Measurements from ENCODE around the gene QARS1.

DNA sequence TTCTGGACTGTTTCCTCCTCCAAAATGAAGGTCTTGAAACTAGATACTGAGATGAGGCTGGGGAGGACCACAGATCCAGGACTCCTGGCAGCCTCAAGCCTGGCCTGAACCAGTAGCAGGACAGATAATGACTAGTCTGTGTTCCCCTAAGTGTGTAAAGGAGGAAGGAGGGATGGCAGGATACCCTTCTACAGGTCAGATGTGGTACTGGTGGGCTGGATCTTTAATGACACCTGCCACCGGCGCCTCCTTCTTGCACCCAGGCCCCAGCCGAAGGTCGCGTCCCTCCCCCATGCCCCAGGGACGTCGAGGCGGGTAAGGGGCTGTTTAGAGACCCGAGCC is 15.5 kb upstream of the QARS1 start:
- TF ChIP-seq, protein P1, sequence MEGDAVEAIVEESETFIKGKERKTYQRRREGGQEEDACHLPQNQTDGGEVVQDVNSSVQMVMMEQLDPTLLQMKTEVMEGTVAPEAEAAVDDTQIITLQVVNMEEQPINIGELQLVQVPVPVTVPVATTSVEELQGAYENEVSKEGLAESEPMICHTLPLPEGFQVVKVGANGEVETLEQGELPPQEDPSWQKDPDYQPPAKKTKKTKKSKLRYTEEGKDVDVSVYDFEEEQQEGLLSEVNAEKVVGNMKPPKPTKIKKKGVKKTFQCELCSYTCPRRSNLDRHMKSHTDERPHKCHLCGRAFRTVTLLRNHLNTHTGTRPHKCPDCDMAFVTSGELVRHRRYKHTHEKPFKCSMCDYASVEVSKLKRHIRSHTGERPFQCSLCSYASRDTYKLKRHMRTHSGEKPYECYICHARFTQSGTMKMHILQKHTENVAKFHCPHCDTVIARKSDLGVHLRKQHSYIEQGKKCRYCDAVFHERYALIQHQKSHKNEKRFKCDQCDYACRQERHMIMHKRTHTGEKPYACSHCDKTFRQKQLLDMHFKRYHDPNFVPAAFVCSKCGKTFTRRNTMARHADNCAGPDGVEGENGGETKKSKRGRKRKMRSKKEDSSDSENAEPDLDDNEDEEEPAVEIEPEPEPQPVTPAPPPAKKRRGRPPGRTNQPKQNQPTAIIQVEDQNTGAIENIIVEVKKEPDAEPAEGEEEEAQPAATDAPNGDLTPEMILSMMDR (IDR thresholded peaks at IDR 0.05): no peak
- no peak for TF ChIP-seq POLR2A (IDR thresholded peaks at IDR 0.05)

Data from suprapubic skin (tissue), 3 donors.